HG03469 (cell line): Measurements from ENCODE around the gene ASTN1.

ENCODE experiments used
- ATAC-seq: cut with Tn5 transposase; IDR thresholded peaks from one replicate; pipeline ENCODE4 v1.9.1; 2021; ENCODE audit warnings: mild to moderate bottlenecking, moderate library complexity, moderate number of reproducible peaks; ENCODE audit not compliant: unreplicated experiment

ASTN1 gene

DNA sequence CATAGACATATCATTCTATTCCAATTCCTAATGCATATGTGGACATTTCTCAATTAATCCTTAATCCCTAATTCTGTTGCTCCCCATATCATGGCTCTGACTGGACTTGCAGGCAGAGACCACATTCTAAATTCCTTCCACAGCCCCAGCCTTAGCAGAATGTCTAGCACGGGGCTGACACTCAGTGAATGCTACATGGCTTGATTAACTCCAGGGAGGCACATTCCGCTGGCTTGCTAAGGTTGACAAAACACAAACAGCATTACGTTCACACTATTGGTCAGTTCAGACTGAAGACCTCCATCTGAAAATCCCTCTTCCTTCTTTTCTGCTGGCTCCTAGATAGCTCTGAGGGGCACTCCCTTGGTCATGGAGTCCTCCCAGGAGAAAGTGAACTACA is 119.4 kb downstream of the ASTN1 start:
- no peak for ATAC-seq

DNA sequence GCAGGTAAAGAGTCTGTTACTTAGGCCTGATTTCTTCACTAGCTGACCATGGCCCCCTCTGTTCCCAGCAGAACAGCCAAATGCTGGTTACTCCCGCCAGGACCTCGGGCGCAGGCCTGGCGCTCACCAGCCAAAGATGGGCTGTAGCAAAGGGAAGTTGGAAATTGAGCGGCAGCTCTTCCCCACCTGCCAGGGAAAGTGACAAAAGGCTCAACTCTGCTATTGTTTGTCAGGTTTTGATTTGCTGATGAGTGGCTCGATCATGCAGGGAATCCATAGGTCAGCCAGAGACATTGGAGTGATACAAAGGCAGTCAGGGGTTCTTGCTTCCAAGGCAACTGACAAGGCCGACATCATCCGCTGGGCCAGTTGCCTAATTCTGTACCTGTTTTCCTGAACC is 120.1 kb downstream of the ASTN1 start:
- no peak for ATAC-seq

DNA sequence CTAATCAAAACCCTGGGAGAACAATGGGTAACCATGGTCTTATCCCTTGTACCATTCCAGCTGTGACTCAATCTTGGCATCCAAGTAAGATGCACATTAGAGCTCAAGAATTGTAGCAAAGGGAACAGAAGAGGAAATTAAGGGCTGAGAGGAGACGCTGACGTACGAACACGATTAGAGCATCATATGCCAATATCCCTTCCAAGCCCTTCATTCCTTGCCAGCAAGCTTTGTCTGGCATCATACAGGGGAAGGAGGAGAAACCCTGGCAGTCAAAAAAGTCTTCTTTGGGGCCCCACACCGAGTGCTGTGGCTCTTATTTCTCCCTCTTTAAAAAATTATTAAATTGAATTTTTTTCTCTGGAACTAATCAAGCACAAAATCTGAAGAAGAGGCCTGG is 120.9 kb downstream of the ASTN1 start:
- ATAC-seq = no peak

DNA sequence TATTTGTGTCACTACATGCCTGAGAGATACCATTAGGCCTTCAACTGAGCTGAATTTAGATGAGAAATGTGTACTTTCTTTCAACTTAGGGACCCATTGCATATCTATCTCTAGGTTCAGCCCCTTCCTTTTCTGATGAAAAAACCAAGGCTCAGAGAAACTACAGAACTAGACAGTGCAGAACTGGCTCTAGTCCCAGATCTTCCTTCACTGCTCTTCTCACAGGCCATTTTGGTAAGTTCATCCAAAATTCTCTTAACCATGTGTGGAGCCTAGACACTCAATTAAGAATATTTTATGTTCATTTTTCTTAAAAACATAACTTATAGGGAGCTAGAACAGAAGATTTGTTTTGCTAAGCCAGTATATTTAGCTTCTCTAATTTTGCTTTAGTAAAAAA is 128.9 kb downstream of the ASTN1 start:
- no peak for ATAC-seq

DNA sequence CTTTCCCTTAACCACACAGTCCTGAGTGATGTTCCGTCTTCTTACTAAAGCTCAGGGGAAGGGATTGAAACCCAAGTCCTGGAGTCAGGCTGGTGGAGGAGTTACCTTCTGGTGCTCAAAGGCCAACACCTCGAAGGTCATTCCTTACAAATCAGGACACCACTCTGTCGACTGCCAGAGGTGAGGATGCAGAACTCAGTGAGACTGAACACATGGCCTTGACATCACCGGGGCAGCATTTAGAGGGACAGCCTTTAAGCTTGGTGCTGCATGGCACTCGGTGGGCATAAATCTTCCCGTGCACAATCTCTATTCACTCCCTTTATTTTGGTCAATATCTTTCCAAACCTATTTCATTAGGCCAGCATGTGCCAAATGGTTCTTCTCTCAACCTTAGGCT is 130.9 kb downstream of the ASTN1 start:
- ATAC-seq = no peak

DNA sequence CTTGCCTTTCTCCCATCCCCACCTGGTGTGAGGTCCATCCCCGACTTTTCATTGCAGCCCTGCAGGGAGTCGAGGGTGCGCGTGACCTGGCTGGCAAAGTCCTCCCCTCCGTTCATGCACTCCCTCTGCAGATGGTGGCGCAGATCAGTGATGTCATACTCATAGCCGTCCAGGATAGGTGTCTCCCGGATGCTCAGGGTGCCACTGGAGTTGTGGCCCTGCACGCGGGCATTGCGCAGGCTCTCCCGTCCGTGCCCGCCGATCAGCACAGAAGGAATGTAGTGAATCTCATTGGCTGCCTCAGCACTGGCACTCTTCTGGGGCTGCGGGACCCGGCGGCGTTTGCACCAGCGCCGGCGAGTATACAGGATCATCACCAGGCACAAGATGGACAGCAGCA is 132.1 kb downstream of the ASTN1 start:
- ATAC-seq = no peak

DNA sequence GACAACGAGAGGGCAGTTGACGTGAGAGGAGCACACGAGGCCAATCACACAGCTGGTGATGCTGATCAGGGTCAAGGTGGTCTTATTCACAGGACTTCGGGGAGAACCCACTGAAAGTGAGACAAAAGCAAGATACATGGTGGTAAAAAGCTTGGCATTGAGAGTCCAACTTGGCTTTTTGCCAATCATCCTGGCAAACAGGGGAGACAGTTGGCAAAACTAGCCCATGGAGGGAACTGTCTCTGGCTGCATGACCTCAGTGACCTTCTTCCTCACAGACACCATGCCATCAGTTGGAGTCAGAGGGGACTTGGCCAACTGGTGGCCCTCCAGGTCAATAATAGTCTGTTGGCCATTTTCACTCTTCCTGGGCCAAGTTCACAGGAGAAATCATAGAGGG is 139.9 kb downstream of the ASTN1 start:
- ATAC-seq = no peak

DNA sequence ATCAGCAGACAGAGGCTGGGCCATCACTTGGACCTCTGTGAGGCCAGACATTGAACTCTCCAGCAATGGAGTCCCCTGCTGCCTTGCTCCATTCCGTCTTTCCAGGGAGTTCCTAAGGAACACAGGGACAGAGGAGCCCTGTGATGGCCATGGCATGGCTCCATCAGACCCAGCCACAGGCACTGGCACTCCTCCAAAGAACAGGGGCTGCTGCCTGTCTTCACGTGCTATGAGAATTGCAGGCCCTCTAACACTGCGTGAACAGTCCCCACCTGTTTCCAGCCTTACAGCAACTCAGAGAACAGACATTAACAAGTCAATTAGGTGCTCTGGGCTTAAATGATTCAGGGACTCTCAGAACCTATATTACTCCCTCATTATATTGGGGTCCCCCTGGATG is 140.8 kb downstream of the ASTN1 start:
- ATAC-seq = no peak

DNA sequence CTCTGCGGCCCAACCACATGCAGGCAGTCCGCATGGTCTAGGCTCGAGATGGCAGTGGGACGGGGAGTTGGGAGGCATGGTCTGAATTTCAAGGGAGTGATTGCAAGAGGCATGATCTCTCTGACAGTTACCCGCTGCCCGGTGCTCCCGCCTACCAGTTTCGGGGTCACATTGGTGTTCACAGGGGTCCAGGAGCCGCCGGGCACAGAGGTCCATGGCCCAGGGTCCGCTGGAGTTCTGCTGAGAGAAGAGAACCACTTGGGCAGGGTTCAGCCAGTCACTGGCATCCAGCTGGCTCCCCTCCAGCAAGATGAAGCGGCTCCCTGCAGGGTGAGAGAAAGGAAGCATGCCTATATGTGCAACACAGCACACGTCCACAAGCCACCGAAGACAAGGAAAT is 141.3 kb downstream of the ASTN1 start:
- no peak for ATAC-seq

DNA sequence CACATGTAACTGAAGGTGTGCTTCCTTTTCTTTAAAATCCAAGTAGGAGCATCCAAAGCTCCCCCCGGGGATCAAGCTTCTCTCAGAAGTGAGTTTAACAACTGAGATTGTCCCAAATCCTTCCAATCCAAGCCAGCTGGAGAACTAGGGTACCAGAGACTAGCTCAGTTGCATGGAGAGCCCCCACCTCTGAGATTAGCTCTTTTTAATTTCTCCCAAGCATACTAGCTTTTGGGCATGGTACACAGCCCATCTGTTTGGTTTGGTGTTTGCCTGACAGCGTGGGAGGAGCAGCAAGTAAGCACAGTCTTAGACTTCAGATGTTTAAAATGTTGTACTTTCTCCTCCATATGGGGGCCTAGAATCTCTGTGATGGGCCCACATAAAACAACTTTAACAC is 142.8 kb downstream of the ASTN1 start:
- no peak for ATAC-seq

DNA sequence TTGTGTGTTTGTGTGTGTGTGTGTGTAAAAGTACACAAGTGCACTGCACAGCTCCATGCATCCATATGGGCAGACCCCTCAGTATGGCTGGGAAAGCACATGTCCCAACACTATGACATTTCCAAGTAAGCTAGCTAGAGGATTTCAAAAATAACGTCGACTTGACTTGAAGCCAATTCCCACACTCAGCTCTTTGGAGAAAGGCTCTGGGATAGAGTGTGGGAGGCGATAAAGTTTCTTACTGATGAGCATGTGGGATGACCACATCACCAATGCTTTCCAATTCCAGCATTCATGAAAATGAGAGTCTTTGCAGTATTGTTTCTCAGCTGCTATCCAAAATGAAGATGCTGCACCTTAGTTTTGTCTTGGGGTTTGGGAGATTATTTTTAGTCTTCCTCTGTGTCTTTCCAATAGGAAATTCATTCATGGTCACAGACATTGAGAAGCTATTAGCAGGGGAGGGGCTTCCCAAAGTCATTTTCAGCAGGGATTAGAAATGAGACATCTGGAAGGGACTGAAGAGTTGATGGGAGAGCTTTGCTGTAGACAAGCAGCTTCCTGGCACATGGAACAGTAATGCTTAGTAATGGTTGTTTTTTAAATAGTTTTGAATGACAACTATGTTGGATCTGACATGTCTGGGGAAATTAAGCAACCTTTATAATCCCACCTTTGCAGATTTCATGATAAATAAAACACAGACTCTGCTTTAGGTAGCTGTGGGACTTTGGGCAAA is 143.5 kb downstream of the ASTN1 start:
- no peak for ATAC-seq

DNA sequence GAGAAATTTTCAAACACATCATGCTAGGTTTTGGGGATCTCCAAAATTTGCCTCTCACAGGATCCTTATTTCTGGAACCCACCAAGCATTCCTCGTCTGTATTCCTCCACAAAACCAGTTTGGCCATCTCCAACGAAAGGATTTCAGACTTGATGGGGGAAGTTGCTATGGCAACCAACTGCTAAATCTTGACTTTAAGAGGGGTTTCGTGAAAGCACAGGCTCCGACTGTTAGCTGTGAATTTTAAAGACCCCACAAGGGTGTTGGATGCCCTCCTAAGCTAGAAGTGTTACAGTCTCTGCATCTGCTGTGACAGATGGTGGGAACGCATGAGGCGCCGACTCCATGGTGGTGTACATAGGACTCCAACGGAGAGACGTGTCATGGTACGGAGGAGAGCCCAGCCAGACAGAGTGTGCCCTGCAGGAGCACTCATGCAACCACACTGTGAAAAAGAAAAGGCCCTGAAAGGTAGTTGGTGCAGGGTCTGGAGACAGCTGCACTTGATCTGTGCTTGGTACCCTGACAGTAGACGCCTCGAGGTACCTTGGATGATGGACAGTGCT is 147.1 kb downstream of the ASTN1 start:
- ATAC-seq = no peak

DNA sequence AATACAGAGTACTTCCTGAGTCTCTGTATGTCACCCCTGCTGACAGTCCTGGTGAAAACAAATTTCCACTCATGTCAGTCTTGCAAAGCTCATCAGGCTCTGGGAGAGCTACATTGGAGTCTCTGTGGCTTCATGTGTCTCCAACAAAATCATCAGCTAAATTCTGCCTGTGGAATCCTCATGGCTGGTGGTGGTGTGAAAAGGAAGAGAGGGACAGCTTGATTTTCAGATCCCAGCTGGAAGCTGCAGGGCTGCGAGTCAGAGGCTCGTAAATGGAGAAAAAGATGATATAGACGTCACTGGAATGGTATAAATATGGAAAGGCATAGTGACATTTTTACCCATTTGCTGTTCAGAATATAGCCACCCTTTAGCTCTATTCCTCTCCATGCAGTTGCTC is 150.2 kb downstream of the ASTN1 start:
- ATAC-seq = no peak

DNA sequence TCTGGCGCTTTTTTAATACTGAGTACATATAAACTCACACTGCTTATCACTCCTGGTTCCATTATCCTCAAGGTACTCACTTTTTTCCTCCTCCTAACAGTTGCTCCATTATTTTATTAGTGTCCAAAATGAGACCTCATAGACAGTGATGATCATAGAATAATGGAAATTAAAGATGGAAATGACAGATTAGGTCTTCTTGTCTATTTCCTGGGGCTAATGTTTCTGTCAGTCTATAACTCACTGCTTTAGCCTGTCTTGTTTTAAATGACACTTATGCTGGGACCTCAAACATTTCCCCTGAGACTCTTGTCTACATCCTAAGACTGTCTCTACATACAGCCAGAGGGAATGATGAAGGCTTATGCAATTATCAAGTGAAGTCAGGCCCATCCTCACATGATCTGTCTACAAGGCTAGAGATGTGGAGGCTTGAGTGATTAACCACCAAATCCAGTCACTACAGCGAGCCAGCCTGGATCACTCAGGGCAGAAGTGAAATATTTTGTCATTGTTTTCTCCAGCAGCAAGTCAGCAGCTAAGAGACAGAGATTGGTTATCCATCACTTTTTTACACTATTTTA is 152.1 kb downstream of the ASTN1 start:
- ATAC-seq = no peak

DNA sequence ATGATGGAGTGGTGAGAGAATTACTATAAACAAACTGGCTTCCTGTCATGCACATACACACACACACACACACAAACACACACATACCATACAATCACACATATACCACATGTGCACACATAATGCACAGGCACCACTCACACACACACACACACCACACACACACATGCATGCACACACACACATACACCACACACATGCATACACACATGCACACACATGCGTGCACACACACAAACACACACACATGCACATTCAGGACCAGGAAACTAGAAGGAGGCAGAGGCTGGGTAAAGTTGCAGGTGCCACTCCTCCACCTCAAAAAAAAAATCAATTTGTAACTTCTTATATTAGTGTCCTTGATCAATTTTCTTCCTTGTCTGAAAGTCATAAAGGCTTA is 153.0 kb downstream of the ASTN1 start:
- no peak for ATAC-seq

DNA sequence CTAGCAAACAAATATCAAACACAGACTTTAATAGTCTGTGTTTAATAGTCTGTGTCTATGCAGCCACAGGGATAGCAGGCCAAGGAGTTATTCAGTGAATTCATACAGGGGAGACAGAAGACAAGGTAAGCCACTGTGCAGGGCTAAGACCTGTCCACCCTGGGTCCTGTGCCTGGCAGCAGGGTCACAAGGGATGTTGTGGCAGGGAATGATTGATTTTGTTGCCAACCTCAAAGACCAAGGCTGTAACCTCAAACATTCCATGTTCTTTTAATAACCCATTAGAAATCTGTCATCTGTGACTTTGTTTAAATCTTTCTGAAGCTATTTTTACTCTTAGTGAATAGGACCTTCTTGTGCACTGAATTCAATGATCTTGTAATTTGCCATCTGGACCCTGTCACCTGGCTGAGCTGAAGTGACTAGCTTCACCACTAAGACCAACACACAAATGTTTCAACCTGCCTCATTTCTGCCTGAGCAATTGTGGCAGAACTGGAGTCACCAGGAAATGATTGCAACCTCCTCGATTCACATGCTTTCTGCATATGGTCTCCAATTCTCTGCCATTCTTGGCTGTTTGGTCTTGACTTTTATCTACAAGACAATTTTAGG is 154.2 kb downstream of the ASTN1 start:
- ATAC-seq = no peak

DNA sequence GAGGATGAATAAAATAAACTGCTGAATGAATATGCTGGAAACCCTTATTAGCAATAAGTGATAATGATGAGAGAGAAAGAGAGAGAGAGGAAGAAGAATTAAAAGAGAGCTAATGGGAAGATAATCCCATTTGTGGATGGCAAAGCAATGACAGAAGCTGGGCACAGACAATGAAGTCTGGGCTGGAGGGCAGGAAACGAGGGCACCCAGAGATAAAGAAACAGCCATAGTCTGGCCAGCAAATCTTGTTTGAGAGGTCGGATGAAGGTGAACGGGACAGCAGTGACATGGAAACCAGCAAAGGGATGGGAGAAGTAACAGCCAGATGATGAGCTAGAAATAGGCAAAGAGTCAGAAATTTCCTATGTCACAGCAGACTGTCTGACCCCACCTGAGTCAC is 155.9 kb downstream of the ASTN1 start:
- no peak for ATAC-seq

DNA sequence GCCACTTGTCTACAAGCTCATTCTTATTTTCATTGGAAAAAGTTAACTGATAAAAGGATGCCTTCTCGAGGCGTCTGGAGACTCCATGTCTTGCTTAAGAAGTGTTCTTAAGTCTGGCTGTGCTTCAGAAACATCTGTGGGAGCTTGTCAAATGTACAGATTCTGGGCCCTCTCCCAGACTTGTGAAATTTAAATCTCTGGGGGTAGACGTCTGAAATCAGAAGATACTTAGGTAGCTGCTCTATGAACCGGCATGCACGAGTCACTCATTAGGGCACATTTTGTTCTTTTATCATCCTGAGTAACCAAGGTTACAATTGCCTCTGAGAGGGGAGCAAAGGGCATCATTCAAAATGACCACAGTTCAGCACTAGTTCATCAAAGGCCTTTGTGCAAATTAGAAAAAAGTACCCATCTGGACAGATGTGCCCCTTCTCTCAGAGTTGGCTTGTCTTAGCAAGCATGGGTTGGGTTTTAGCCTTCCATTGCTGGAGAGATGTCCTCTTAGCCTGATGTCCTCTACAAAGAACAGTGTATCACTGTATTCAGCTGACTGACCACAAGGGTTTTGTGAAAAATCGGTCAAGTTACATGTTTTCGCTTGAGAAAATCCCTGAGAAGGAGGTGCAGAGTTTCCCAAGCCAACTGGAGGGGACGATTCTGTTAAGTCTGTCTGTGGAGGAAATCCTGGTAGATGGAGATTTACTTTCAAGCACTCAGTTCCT is 156.9 kb downstream of the ASTN1 start:
- ATAC-seq = no peak

DNA sequence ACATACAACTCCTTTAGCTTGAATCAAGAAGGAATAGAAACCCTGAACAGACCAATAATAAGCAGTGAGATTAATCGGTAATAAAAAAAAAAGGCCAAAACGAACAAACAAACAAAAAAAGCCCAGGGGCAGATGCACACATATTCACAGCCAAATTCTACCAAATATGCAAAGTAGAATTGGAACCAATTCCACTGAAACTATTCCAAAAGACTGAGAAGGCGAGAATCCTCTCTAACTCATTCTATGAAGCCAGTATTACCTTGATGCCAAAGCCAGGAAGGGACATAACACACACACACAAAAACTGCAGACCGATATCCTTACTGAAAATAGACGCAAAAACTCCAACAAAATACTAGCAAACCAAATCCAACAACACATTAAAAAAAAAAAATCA is 161.6 kb downstream of the ASTN1 start:
- no peak for ATAC-seq

DNA sequence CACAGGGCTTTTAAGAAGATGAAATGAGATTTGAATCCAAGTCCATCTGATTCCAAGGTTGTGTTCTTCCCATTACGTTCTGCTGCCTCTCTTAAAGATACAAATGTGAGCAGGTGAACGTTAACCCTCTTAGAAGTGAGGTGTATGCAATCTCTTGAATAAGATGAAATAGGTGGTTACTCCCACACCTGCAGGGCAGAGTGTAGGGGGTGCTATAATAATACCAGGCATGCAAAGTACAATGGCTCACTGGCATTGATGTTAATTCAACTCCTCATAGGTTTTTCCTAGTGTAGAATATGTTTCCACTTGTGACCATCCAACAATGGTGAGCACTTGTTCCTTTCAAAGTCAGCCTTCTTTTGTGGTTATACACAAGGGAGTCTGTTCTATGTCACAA is 163.0 kb downstream of the ASTN1 start:
- ATAC-seq = no peak

DNA sequence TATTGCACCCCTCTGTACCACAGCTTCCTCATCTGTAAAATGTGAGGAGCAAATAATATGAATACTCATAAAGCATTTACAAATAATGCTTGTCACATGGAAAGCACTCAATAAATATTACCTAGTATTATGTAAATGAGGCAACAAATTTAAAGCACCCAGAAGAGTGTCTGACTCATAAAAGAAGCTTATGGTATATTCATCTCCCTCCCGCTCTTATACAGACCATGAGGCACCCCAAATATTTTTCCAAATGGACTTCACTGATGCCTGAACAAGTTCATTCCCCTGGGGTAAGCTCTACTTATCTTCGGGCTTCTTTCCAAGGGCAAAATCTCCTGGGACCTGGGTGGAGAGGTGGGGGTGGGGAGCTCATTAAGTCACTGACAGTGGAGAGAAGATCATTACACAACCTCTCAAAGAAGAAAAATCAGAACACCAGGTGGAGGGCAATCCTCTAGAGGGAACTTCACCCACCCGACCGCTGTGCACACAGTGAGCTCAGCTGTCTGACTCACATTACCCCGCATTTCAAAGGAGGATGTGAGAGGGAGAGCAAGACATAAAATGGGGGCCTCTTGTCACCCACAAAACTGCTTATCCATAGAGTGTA is 166.2 kb downstream of the ASTN1 start:
- no peak for ATAC-seq
